HG03066 (cell line): ENCODE data around the gene PDIA6.
"Not testable (repeated sequence)": the region's sequence is repeated elsewhere in the genome, so short reads cannot be mapped to it uniquely, and the experiment has no call there.

Source experiments
- ATAC-seq: cut with Tn5 transposase; IDR thresholded peaks from one replicate; pipeline ENCODE4 v1.9.1; 2021; ENCODE audit warnings: low read depth; ENCODE audit not compliant: unreplicated experiment

PDIA6 gene

DNA sequence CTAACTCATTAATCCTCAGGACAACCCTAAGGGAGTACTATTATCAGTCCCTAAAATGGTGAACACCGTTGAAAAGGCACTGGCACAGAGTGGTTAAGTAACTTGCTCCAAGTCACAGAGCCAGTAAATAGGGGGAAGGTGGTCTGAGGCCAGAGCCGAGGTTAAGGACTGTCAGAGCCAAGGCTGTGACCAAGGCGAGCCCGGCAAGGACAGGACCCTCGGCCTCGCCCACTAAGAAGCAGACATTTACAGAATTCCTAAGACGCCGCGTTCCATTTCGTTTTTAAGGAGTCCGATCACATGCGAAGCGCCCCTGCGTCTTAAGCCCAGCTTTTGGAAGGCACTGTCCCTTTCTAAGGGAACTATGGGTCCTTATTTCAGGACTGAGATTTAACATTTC lies 1.1 kb downstream of the PDIA6 start:
- ATAC-seq = no peak

DNA sequence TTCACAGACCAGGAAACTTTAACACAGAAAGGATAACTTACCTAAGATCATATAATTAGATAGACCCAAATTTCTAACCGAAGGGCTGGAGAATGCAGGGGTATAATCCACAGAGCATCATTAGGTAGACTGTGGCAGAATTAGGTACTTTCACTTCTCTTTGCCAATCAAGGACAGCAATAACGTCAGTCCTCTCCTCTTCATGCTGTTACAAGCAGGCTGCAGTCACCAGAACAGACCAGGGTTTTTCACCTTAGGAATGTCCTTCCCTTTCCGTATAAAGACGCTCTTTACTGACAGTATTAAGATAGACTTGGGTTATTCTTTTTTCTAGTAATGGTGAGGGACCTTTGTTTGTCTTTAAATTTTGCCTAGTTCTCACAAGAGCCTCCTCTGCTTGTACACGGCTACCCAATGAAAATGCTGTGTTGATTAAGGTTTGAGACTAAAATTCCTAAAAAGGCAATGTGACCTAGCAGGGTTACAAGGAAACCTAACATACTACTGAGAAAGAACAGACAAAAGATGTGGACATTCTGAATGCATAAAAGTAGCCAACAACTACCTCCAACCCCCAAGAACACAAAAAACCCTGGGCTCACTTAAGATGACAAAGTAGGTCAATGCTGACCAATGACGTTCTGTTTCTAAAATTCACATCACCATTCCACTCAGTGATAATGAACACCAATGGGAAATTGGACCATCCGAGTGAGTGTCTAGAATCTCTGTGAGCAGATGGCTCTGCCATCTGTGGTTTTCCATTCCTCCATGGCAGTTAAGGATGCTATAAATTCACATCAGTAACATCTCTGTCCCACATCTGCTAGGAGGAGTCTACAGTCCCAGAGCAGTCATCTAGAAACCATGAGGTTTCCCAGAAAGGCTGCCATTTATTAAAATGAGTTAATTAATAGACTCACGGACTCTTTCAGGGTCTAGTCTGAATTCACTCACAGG lies 2.1 kb downstream of the PDIA6 start:
- ATAC-seq = peak; percentile 25

DNA sequence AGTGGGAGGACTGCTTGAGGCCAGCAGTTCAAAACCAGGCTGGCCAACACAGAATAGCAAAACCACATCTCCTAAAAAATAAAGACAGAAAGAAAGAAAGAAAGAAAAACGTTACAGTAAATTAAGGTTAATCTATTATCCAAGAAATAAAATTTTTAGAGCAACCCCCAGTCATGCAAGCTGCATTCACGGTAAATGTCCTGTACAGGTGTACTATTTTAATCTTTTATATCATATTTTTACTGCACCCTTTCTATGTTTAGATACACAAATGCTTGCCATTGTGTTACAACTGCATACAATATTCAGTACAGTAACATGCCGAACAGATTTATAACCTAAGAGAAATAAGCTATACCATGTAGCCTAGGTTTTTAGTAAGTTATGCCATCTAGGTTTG lies 6.0 kb downstream of the PDIA6 start:
- no peak for ATAC-seq

DNA sequence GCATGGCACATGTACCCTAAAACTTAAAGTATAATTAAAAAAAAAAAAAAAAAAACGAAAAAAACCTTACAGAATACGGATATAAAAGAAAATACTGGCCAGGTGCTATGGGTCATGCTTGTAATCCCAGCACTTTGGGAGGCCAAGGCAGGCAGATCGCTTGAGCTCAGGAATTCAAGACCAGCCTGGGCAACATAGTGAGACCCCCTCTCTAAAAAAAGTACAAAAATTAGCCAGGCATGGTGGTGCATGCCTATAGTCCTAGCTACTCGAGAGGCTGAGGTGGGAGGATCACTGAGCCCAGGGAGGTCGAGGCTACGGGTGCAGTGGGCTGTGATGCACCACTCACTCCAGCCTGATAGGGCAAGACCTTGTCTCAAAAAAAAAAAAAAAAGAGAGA lies 6.6 kb downstream of the PDIA6 start:
- ATAC-seq = not testable (repeated sequence)

DNA sequence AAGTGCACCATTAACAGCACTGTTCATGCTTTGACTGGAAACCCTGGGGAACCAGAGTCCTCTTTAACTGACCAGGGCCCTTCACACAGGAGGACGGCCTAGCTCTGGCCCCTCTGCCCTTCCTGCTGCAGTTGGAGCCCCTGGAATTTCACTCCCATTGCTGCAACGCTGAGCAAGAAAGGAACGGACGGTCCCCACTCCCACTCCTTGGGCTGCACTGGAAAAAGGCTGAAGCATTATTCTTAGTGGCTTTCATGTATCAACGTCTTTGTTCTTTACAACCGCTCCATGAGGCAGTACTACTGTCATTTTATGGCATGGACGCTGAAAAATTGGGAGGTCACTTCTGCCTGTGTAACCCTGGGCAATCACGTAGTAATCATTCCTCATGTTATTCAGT lies 9.9 kb downstream of the PDIA6 start:
- ATAC-seq = no peak

DNA sequence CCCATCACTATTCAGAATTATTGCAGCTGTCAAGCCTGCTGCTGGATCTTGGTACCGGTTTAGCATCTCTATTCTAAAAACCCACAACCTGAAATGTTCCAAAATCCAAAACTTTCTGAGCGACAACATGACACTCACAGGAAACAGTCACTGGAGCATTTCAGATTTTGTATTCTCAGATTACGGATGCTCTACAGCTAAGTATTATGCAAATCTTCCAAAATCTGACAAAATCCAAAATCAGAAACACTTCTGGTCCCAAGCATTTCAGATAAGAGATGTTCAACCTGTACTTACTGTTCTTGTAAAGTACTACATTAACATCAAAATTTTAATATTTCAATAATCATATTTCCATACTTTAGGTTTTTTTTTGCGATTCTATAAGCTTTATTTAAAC lies 12.4 kb downstream of the PDIA6 start:
- no peak for ATAC-seq

DNA sequence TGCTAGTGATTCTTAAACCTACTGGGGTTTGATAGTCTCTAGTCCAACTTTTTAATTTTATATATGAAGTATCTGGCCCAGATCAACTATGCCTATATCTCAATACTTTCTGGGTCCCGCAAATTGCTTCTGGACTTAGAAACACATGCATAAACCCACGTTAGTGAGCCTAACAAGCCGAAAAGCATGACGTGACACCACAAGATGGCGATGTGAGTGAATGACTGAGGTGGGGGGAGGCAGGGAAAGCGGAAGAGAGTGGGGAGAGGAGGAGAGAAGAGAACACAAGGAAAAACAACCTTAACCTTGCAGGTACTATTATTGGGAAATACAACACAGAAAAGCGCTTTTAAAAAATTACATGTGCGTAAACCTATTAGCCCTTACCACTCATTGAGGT lies 13.8 kb downstream of the PDIA6 start:
- ATAC-seq = no peak

DNA sequence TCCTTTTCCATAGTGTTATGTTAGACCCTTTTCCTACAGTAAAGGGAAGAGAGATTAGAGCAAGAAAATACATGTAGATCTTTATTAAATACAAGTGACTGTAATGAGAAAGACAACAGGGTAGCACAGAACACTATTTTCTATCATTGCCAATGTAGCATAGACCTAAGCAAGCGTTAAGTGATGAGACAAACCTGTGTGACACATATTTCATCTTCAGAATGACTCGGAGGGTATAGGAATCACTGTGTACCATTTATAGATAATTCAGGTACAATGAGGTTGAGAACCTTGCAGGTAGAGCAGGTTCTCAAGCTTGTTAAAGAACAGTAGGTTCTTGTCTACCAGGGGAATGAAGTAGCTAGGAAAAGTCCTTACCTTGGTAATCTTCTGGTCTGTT lies 15.9 kb downstream of the PDIA6 start:
- ATAC-seq = no peak

DNA sequence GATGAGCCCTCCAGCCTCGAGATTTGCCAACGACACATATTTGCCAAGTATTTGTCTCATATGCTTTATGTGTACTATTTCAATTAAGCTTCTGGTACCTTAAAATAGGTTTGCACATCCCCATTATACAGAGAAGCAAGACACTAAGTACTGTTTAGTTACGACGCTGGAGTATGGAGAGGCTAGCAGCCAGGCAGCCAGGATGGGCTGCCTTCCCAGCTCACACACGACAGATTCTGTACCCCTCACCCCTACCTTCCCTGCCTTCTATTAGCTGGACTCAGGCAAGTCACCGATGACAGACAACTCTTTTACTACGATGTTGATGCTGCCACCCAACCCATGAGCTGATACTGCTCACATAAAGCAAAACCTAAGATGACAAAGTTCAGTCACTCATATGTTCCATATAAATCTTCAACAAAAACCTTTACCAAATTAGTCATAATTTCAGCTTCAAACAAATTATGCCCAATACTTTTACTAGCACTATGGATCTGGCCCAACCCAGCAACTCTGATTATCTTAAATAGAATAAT lies 17.0 kb downstream of the PDIA6 start:
- ATAC-seq = no peak

DNA sequence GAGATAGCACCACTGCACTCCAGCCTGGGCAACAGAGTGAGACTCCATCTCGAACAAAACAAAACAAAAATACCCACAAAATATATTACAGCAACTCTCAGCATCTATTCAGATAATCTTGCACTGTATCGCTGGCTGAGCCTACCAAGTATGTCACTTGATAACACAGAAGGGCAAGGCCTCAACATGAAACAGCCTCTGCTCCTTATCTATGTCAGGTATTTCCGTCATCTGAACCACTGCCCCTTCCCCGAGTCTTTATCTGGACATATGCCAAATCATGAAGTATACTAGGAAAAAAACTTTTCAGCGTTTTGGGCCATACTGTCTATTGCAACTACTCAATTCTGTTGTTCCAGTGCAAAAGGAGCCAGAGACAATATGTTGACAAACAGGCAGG lies 17.7 kb downstream of the PDIA6 start:
- no peak for ATAC-seq

DNA sequence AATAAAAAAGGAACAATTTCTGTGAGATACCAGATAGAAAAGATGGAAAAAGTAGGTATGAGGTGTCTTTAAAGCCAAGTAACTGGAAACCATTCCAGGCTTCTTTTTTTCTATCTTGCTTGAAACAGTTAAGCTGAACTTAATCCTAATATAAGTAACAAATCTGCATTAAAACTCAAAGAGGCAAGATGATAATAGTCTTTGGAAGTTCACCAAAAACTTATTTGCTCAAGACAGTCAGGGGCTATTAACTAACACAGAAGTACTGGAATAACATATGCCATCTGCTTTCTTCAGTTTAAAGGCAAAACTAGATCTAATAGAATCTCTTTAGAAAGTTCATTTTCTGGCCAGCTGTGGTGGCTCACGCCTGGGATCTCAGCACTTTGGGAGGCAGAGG lies 18.8 kb downstream of the PDIA6 start:
- ATAC-seq = no peak

DNA sequence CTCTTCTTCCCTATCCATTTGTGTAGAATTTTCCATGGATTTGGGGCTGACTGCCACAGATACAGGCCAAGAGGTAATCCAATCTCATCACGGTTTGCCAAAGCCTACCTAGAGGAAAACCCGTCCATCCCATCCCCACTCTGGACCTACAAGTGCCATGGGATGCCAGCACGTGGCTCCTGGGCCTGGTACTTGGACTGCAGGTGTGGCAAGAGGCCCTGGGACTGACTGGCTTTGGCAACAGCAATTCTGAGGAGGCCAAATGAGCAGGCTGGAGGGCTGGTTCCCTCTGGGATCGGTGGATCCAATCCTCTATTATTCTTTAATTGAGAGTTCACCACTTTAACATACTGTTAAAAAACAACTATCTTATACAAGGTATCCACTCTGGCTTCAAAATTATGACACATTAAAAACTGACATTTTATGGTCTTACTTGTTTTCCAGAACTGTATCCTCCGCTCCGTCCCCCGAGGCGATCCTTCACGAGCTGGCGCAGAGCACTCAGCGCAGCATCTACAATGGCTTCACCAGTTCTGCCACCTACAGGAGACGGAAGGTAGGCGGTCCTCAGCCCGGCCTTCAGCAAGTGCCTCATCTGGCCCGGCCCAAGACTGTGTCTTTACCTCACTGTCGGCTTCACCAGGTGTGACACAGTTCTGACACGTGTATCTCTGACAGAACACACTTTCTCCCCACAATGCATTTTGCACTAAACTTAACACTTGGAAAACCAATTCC lies 19.8 kb downstream of the PDIA6 start:
- no peak for ATAC-seq

DNA sequence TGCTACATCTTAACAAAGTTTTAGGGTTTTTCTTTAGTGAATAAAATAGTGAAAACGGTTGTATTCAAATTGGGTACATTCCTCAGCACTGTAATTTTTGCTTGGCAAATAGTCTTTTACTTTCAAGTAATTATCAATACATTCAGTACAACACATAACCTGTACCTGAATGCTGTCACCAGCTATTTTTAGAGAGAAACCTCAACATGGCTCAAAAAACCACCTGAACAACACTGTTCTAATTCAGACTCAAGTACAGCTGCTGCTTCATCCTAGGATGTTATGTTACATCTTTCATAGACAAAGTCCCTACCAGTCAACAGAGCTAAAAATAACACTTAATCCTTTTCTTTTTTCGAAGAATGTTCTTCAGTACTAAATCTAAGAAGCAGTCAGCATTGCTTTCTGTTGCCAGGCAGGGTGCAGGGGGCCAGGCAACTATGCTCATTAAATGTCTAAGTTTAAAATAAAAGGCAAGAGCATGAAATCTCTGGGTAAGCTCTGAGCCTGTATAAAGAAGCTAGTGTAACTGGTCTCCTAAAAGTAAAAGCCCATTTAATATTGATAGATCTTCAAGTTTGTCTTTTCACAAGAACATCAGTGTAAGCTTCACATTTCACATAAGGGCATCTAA lies 20.5 kb downstream of the PDIA6 start:
- ATAC-seq = no peak

DNA sequence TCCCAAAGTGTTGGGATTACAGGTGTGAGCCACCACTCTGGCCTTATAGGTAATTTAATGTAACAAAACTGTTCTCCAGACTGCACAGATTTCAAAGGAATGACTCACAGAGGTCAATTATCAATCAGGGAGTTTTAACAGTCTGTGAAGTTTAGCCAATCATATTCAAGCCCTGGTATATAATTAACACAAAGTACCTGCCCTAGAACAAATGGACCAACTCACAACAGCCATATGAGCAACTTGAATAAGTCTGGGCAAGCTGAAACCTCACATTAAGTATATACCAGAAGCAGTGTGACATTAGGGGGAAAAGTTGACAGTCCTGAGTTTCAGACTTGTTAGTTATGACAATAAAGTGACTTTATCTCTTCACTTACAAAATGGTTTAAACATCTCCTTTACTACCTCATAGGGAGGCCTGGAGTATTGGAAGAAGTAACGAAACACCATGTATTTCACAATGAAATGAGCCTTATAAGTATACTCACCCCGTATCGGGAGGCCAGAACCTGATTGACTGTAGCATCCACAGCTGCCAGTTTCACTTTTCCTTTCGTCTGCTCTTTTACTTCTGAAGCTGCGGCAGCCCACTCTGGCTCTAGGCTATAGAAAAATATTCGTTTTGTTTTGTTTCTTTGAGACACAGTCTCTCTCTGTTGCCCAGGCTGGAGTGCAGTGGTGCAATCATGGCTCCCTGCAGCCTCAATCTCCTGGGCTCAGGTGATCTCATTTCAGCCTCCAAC lies 22.2 kb downstream of the PDIA6 start:
- peak; percentile 88 for ATAC-seq

DNA sequence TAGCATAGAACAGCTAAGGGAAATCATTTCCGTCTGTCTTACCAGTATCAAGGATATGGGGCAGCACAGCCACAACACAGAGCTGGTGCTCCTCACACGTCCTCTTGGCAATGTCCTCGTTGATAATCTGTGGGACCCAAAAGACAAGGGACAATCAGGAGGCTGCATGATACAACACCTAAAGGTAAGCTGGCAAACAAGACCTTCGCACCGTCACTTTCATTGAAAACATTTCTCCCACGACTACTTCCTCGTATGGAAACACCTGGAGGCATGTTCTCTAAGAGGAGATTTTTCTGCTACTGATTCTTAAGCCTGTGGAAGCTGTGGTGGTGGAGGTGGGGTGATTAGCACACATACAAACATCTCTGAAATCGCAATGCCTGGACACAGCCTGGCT lies 23.7 kb downstream of the PDIA6 start:
- ATAC-seq = no peak

DNA sequence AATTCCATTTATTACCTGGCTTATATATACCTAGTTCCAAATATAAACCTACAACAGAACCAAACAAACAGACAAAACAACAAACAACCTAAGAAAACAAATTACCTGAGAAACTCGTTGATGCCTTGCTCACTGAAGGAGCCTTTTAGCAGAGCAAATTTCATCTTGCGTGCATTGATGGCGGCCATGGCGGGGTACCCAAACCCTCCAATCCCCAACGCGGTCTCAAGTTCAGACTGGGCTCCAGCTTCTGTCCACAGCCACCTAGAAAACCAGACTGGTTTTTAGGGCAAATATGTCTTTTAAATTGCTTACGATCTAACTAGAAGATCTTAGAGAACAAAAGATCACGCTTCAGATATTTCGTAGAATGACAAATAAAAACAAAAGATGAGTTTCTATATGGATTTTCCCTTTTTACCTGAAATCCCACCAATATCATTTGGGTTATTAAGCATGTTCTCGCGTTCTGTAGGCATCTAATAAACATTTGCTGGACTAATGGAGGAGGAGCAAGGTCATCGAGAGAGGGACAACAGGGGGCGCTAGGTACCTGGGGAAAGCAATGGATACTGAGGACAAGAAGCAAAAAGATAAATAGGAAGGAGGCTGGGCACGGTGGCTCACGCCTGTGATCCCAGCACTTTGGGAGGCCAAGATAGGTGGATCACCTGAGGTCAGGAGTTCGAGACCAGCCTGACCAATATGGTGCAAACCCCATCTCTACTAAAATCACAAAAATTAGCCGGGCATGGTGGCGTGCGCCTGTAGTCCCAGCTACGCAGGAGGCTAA lies 25.2 kb downstream of the PDIA6 start:
- ATAC-seq = no peak

DNA sequence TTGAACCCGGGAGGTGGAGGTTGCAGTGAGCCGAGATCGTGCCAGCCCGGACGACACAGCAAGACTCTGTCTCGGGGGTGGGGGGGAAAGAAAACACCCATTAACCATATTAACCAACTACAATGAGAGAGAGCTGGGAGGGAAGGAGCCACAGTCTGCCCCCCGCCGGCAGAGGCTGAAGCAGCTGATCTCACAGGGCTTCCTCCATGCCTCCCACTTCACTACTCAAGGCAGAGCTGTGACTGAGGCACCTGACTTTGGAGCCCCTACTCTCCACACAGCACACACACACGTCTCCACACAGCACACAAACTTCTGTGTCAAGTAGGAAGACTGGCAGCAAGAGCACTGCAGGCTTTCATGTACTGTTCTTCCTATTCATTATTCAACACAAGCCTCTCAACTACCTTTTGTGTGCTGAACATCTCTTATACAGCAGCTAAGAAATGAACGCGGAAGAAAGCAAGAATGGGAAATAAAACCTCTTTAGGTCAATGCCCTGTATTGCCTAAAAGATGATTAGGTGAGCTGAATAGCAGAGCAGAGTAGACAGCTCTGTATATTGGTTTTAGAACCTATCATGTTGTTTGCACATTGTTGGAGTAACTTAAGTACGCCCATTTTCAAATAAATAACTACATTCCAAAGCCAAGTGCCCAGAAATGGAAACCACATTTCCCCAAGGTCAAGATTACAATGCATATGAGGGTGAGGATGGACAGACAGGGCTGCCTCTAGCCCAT lies 26.2 kb downstream of the PDIA6 start:
- no peak for ATAC-seq

DNA sequence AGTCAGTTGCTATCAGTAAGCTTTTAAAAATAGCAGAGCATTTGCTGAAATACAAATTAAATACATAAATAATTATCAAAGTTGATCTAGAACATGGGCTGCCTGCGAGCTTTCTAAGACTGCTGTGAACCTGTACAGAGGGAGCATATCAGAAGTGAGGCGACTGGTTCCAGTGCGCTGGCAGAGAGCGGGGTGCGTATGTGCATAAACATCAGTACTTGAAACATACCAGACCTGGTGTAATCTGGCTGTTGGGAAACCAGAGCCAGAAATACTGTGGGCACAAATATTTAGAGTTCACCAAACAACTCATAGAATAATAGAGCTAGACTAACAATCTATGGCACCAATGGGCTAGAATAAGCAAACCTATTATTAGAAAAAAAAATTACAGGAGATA lies 27.3 kb downstream of the PDIA6 start:
- ATAC-seq = no peak

DNA sequence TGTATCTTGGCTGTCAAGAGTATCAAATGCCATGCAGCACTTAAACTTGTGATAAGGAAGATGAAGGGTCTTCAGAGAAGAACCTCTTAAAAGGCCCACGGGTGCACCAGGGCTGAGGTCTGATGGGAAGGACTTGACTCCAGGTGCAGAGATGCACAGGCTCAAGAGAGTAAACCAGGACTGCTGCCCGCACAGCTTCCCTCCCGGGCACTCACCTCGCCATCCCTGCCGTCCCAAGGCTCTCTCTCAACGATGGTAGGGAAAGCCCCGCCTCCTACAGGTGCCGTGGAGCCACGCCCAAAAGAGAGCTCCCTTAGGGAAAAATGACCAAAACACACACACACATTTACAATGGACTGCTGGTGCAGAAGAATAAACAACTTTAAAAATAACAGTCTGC lies 27.9 kb downstream of the PDIA6 start:
- ATAC-seq = no peak
